ENCODE measurements around the gene CLUH.

CLUH gene

DNA sequence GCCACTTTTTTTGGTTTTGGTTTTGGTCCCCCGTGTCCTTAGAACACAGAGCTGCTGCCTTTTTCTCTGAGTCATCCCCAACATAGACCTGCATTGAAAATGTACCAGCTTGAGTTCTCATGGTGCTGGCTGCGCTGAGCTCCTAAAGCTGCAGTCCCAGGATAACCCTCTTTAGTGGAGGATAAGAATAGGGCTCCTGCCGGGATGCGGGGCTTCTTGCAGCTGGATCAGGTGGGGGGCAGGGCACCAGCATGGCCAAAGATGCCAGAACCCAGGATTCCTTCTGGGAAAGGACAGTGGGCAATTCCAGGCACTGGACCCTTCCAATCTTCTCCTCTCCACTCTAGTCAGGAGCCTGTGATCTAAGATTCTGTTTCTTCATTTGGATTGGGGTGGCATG is 8.3 kb upstream of the CLUH start:
- no peak for DNase-seq

DNA sequence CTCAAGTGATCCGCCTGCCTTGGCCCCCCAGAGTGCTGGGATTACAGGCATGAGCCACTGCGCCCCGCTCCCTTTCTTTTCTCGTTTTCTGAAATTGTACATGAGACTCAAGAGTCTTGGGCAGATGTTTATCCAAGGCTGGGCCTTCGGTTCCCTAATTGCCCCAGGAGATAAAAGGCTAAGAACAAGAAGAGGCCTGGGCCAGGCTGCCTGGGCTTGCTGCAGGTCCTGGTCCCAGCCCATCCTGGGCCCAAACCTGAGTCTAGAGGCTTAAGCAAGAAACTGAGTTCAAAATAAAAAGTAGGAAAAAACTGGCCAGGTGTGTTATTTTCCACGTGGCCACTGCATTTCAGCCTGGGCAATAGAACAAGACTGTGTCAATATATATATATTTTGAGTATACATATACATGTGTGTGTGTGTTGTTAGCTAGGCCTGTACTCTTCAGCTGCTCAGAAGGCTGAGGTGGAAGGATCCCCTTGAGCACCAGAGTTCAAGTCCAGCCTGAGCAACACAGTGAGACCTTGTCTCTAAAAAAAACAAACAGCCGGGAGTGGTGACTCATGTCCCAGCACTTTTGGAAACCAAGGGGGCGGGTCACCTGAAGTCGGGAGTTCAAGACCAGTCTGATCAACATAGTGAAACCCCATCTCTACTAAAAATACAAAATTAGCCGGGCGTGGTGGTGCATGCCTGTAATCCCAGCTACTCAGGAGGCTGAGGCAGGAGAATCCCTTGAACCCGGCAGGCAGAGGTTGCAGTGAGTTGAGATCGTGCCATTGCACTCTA is 6.8 kb upstream of the CLUH start:
- no peak for DNase-seq

GRCh38 chr17:2716649-2717048 is 5.1 kb upstream of the CLUH start:
- no peak for DNase-seq

- no peak for DNase-seq
Observed at GRCh38 chr17:2713881-2714280, 2.3 kb upstream of the CLUH start.

GRCh38 chr17:2712300-2713043 is 908 bp upstream of the CLUH start:
- no peak for DNase-seq

GRCh38 chr17:2710803-2711607 is 559 bp downstream of the CLUH start:
- DNase-seq = peak in 1 of 2 experiments; percentile 8

GRCh38 chr17:2710071-2710802 is 1.3 kb downstream of the CLUH start:
- DNase-seq = no peak

DNA sequence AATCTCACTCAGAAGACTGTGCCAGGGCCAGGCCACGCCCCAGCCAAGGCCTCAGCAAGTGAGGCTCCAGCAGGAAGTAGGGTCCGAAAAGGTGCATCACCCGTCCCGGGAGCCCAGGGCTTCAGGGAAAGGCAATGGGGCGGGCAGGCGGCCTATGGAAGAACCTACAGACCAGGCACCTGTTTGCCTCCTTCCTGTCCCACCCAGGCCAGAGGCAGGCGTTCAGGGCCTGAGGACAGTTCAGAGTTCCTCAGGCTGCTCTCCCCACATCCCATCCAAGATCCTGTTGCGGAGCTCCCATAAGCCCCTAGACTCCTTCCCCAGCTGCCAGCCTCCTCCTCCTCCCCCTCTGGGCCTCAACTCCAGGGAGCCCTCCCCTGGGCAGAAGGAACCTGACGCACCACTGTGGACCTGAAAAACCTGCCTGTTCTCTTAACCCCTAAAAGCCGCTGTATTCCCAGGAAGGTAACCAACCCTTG is 2.3 kb downstream of the CLUH start:
- no peak for DNase-seq

DNA sequence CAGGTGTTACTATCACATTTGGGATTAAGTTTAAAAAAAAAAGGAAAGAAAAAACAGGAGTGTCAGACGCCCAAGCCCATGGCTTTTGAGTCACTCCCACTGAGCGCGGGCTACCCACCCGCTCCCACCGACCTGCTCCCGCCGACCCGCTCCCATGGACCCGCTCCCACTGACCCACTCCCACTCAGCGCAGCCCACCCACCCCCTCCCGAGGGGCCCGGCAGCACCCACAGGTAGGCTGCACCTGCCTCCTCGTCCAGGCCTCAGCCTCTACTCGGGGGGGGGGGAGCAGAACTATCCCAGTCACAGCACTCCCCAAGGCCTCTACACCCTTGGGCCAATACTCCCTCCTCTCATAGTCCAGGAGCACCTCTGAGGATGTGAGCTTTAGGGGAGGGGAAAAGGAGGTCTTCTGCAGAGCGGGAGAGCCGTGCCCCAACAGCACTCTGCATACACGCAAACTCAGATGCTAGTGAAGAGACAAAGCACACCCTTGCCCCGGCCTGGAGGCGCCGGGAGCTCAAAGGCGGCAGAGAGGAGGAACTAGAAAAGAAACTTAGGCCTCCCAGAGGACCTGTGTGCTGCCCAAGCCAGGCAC is 2.9 kb downstream of the CLUH start:
- no peak for DNase-seq

- DNase-seq = no peak
Observed at GRCh38 chr17:2707721-2708584, 3.6 kb downstream of the CLUH start.

GRCh38 chr17:2706911-2707510 is 4.6 kb downstream of the CLUH start:
- no peak for DNase-seq

DNA sequence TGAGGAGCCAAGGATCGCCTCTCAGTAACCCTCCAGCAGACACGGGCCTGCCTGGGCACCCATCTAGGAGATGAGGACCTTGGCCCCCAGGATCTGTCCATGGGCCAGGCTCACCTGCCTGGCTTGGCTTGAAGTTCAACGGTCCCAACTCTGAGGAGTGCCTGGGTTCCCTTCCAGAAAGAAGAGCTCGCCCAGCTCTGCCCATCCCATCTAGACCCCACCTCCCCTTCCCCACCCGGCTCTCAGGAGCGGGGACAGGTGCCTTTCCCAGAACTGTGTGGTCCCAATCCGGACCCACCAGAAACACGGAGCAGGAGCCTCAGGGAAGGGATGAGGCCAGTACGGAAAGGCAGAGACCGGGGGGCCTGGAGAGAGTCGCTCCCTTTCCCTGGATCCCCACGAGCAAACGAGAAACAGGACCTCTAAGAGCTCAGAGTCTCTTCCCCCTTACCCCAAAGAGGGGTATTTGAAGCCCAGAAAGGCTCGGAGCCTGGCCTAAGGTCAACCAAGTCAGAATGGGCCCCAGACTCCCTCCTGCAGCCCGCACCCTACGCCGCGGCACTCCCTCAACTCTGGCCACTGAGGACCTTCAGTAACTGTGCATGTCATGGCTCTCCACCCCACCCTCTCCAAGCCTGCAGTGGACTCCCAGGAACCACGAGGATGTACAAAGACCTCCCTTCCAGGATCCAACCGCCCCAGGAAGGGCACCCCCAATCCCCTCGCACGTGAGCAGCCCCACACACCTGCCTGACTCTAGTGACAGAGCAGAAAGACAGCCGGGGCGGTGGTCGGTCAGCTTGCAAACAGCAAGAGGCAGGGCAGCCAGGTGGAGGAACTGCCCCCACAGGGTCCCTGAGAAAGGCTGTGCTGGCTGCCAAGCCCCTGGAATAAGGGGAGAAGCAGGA is 5.4 kb downstream of the CLUH start:
- no peak for DNase-seq

- no peak for DNase-seq
Observed at GRCh38 chr17:2705263-2705662, 6.3 kb downstream of the CLUH start.

GRCh38 chr17:2704890-2705248 is 6.7 kb downstream of the CLUH start:
- no peak for DNase-seq

- no peak for DNase-seq
Observed at GRCh38 chr17:2704031-2704889, 7.3 kb downstream of the CLUH start.

DNA sequence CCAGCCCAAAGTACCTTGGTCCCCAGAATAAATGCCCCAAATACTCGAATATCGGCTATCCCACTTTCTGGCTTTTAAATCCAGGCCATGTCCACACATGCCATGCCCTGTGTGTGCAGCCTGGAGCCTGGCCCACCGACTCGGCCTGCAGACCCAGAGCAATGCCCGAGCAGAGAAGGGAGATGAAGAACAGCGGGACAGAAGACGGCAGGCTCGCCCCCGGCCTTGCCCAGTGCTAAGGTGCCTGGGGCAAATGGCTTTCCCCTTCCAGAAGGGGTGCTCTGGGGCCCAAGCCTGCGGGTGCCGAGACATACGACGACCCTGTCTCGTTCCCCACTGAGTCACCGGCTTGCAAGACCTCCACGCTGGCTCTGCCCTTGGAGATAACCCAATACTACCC is 8.0 kb downstream of the CLUH start:
- DNase-seq = no peak

DNA sequence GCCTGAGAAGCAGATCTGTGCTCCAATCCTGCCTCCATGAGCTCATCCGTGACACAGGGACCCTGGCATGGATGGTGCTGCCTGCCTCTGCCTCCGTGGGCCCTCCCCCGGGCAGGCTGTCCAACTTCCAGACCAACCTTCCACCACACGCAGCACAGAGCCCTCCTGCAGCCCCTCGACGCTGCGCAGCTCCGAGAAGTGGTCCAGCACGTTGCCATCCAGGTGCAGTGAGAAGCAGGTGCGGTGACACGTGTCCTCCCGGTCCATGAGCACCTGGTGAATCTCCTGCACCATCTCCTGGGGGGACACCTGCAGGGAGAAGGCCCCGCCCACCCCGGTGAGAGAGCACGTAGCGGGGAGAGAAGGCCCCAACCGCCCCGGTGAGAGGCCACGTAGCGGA is 8.4 kb downstream of the CLUH start:
- DNase-seq = no peak

DNA sequence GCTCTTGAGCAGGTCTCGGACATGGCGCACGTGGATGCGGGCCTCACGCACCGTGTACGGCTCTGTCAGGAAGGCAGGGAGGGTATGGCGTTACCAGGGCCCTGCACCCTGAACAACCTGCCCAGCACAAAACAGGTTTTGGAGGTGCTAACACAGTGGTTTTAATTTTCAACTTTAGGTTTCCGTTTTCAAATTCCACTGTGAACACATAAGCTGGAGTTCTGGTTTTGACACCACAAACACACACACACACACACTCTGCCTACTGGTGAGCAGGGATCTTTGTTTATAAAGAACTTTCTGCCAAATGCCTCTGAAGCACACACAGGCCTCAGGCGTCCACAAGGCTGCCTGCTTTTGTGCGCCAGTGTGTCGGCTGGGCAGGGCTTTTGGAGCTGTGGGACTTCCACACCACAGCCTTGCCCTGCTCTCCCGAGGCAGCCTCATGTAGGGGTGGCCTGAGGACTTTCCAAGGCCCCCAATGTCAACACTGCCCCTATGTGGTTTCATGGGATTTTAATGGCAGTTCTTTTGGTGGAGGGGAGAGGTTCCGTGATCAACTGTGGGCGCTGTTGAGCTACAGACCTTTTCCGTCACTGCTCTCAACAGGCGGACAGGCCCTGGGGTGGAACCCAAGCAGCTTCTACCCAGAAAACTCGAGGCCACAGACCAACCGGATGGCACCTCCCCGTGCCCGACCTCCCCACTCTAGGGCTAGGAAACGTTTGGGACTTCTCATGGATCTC is 9.4 kb downstream of the CLUH start:
- DNase-seq = no peak
